HG03025 (cell line): Measurements from ENCODE around the gene GABBR2.
A peak's percentile ranks its signal among the peaks of the same experiment; 100 is the strongest.

Source experiments
- ATAC-seq: cut with Tn5 transposase; IDR thresholded peaks from one replicate; pipeline ENCODE4 v1.9.1; 2021; ENCODE audit warnings: mild to moderate bottlenecking, moderate library complexity; ENCODE audit not compliant: unreplicated experiment, low FRiP score

The GABBR2 gene

DNA sequence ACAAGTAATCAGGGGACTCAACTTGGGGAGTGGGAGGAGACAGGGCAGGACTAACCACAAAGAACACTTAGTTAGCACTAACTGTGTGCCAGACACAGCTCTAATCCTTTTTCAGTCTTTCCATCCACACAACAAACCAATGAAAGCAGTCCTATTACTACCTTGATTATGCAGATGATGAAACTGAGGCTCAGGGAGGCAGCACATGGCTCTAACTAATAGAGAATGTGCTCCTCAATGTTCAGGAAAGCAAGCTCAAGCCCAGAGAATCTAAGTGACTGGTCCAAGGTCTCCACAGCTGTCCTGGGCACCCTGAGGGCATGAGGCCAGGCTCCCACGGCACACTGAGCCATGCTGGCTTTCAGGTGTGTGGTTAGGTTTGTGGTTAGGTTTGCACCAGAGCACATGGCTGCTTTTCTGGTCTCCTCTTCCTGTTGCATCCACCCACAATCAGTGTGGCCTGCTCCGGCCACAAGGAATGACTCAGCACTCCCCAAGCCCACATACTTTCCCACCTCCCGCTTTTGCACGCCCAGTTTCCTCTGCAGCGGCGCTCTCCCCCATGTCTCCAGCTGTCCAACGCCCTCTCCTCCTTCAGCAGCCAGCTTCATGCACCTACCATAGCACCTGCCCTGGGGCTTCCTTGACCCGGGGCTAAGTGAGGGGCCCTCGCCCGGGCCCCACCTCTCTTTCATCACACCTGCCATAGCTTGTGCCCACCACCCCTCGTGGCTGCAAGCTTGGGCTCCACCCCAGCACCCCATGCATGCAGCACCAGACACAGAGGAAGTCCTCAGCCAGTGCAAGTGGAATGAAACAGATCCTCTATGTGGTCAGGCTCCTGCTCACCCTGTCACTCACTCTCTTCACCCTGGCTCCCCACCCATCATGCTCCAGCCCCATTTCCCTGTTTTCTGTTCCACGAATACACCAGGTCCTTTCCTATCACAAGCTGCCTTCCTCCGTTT lies 133.1 kb downstream of the GABBR2 start:
- peak; percentile 76 for ATAC-seq

DNA sequence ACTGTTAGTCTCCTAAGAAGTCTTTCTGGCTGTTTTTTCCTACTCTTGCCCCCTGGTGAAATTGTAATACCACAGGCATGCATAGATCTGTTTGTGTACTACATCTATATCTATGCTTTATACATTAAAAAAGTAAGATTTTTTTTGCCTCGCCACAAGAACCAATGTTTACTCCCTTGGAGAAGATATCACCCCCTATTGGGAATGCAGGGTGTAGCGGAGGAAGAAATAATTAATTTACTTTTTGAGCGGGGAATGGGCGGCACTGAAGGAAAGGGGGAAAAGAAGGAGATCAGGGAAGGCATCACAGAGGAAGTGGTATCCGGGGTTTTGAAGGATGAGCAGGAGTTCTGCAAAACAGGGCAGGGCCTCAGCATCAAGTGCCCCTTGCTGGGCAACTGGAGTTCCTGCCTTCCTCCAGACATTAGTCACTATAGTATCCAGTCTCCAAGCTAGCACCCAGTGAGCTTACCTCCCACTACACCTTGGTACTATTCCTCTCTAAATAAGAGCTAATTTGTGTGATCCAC lies 134.9 kb downstream of the GABBR2 start:
- ATAC-seq = no peak

DNA sequence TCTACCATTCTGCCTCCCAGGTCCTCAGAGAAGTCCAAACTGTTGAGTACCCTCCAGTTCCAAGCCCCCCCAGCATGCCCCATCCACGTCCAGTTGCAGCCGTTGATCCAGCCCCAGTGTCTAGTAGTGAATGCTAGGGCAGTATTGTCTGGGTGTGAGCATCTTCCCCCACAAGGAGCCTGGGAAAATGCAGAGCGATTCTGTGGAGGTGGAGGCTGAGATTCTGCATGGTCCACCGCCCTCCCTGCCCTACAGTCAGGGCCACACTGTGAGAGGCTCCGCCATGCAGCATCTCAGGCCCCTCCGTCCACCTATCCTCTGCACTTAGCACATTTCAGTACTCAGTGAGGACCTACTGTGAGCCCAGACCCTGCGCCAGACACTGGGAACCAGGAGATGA lies 135.9 kb downstream of the GABBR2 start:
- no peak for ATAC-seq

DNA sequence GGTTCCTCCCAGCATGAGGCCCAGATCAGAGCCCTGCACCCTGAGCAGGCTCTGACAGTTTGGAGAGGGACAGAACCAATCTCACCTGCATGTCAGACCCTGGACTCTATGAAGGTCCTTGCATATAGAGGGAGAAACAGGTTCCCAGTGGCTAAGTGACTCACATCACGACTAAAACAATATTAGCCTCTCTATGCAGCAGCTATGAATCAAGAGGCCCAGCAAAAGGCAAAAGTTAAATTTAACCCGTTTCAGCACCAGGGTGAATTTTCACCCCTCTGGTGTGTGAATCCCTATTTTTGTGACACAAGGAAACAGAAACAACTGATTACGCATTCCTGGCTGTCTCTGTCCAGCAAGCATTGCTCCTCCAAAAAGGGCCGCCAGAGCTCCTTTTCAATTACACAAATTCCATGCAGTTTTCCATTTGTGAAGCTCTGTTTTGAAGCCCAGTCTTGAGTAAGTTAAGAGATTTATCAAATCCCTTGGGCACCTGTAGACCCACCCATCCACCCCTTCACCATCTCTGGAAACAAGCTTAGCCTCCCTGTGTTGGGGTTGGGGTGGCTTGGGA lies 136.6 kb downstream of the GABBR2 start:
- ATAC-seq = no peak

DNA sequence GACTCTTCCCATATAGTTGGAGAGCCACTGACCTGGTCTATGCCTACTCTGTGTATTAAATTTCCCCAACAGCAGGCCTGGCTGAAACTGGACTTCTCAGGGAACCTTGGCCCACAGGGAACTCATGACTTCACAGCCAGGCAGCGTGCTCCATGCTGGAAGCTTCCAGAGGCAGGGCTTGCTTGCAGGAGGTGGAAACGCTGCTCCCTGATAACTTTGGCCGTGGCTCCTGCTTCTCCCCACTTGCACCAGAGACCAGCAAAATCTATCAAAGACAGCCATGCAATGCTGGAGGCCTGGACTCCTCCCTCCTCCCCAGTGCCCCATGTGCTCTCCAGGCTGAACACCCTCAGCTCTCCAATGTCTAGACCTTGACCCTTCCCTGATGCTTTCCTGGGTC lies 137.1 kb downstream of the GABBR2 start:
- ATAC-seq = no peak

DNA sequence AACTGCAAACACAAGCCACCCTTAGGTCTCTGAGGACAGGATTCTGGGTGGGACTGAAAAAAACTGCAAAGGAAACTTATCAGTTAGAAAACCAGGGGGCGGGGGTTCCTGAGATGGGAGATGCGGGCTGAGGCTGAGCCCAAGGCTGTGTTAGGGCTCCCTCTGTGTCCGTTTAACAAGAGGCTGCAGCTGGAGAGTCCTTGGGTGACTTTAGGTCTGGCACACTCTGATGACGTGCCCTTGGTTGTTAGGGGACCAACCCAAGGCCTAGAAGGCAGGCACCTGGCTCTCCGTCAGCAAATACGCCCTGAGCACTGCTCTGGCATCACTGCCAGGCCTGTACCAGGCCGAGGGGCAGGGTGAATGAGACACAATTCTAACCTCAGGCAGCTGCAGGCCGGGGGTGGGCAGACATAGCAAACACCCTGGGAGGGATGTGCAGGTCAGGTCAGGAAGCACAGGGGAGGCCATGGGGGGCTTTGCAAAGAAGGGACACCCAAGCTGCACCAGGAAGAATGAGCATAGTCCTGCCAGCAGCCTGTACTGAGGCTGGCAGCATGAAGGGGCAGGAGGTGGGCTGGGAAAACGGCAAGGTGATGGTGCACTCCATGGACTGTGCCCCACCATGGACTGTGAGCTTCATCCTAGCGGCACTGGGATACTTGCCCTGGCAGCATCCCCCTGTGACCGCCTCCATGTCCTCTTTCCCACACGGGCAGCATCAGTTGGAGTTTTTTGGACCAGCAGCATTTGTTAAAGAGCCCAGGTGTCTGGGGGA lies 137.9 kb downstream of the GABBR2 start:
- ATAC-seq = no peak

DNA sequence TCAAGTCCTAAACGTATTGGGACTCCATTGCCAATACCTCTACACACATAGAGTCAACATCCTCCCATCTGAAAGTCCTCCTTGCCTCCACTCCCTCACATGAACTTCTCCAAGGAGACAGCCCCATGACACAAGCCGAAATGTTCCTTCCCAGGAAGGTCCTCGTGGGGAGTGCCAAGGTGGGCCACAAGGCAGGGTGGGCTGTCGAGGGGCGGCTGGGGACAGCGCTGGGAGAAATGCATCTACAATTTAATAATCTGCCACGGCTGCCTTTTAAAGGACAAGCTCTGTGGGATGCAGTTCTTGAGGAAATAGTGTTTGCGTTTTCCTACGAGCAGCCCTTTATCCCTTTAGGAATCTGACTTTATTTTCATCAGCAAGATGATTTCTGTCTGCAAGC lies 138.7 kb downstream of the GABBR2 start:
- ATAC-seq = no peak

DNA sequence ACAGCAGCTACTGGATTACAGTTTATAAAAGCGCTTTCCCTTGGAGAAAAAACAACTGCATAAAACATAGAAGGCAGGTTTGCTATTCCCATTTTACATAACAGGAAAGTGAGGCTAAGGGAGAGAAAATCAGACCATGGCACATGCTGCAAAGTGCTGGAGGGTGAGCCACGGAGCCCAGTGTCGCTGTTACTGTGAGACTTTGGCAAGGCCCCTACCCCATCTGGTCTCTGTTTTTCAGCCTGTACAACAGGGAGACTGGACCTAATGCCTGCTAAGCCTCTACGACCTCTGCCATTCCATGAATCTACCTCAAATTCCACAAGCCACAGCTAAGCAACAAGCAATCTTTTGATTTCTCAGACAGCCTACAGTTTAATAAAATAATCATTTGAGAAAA lies 139.2 kb downstream of the GABBR2 start:
- ATAC-seq = no peak

DNA sequence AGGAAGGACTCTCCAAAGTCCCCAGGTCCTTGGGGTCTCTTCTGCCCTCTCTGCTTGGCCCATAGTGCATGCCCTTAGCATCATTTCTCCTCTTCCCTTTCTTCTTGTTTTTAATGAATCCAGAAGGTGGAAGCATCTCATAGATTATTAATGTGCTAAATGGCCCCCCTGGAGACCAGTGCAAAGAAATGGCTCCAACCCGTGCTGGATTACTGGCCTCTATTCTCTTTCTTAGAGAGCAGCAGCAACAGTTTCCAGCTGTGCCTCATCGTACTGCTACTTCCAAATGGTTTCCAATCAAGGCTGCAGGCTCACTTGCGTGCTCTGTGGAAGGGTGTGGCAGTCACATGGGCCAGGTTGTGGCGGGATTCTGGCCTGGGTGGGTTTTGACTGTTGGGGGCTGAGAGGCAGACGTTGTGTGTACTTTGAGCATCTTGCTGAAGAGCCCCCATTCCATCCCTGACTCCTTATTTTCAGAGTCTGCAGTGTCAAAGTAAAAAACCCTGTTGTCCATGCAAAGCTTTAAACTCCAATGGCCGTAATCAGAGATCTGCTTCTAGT lies 139.7 kb downstream of the GABBR2 start:
- ATAC-seq = no peak

DNA sequence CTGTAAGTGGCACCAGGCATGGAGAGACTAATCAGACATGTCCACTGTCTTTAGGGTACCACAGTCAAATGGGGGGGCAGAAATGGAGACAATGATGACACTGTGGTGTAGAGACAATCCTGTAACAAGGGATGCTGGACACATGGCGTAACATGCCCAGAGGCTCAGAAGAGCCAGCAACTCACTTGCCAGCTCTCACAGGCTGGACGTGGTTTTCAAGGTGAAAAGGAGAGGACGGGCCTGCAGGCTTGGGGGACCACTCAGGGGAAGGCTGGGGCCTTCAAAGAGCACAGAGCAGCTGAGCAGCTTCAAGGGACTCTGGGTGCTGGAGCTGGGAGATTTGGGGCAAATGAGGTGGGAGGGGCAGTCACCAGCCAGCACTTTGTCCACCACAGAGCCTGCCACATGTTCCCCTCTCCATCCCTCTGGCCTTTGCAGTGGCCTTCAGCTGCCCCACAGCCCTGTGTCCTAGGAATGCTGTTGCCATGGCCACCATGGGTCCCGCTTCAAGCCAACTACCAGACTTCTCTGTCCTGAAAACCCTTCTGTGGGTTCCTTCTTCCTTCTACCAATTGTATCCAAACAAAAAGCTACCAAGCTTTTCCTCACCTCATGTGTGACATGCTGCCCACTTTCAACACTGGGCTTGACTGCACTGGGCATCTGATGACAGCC lies 140.4 kb downstream of the GABBR2 start:
- ATAC-seq = no peak

DNA sequence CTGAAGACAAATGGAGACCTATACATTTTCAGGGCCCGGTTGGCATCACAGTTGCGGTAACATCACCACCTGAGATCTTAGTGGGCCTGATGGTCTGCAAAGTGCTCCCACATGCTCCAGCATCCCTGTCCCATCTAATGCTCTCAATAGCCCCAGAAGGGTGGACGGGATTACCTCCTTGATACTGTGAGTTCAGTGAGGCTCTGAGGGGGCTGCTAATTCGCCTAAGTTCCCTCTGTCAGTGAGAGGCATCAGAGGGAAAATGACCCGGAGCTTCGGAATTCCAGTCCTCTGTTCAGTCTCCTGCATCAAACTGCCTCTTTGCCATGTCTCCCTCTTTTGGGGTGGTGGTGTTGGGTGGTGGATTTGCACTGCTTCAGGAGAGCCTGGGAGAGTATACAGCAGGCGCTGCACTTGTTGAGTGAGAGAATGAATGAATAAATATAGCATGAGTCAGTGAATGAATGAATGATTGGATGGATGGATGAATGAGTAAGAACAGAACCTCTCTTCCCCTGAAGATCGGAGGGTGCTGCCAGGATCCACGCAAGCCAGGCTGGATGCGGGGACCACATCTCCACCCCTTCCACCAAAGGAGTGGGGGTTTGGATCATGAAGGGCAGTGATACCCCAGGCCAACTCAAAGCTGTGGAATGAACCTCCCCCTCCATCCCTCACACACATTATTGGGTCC lies 141.0 kb downstream of the GABBR2 start:
- no peak for ATAC-seq

DNA sequence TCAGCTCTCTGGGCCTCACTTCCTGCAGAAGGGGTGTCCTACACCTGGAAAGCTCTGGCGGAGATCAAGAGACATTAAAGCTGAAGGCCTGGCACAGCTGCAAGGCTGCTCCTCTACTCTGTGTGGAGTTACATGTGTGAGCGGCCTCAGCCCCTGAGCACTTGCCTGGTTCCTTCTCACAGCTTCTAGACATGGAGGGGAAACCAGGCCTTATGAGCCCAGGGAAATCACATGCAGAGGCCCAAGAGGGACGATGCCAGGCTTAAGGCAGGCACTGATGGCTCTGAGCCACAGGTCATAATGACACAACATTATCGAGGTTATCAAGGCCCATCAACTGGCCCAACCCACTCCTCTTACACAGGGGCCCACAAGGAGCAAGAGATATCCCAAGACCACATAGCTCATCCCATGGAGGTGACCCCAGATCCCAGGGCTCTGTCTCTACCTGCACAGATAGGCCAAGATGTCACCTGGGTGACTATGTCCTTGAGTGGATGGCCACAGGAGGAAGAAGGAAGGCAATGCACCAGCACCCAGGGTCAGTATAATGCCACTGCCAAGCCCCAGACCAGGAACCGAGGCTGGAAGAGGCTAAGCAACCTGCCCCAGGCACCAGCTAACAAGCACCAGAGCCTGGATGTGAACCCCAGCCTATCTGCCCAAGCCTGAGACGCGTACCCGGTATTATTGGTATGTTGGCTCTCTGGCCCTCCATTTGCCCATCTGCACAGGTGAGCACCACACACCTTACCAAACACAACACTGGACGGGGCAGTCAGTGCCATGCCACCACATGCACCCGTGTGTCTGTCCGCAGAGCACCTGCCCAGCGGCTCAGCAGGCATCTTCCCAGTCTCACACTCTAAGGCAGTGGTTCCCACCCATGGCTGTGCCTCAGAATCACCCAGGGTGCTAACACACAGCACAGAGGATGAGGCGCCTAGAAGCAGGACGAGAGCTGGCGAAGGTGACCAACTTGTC lies 143.3 kb downstream of the GABBR2 start:
- ATAC-seq = no peak

DNA sequence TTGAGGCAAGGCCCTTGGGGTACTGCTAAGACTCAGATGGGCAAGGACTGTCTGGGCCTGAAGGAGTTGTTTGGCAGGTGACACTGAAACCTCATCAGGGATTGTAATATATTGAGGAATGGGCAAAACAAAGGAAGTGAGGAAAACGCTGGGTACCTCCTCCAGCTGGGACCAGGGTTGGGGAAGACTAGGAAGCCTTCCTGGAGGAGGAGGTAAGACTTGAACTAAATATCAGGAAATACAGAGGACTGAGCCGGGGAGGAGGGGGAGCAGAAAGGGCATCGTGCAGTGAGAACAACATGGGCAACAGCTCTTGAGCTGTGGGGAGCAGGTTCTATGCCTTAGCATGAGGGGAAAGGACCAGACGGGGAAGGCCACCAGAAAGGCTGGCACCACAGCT lies 144.0 kb downstream of the GABBR2 start:
- no peak for ATAC-seq

DNA sequence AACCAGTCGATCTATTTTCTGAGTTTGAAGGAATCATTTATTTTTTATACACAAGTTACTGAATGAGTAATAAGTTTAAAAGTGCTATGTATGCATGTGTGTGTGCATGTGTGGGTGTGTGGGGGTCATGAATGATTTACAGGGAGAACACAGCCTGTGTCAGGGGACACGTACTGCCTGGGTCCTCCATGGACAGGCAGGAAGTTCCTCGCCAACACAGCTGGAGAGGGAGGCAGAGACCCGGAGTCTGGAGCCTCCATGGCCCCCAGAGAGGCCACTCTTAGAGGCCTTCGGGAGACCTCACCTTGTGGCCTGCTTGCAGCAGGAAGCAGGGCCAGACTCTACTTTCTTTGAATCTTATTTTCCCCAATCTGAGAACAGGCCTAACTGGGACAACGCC lies 144.7 kb downstream of the GABBR2 start:
- no peak for ATAC-seq

DNA sequence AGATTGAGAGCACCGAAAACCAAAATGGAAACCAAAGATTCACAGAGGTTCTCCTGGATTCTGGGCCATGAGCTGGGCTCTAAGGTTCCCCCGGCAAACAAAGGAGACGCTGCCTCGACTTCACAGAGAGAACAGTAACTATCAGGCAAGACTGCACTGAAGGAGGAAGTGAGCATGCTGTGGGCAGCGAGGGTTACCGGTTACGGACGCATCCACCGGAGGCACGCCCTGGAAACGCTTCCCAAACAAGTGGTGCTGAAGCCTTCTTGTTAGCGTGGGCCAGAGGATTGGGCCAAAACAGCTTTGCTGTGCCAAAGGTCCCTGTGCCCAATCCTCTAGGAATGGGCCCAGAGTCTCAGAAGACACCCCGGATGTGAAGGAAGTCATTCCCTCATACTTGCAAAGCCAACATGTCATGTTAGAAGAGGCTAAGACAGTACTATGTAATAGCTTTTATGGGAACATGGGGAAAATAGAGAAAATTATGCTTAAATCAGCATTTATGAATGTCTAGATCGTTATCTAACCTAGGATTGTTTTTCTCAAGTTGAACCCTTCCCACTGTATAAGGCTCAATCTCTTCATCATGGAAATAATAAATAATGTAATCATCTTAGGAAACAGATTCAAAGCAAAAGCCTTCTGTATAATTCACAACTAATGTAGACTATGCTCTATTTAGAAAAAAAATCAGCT lies 145.4 kb downstream of the GABBR2 start:
- ATAC-seq = no peak

DNA sequence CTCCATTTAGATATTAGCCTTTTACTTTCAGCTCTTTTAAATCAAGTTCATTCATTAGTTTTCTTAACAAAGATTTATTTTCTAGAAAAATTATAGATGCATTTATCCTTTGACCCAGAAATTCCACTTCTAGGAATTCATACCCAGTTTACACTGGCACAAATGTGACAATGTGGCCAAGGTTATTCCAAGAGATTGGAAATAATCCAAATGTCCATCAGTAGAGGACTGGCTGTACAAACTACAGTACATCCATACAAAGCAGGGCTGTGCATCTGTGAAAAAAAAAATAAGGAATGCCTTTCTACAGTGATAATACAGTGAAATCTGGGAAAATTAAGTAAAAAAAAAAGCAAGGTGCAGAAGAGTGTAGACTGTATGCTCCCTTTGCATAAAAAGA lies 149.2 kb downstream of the GABBR2 start:
- ATAC-seq = no peak

DNA sequence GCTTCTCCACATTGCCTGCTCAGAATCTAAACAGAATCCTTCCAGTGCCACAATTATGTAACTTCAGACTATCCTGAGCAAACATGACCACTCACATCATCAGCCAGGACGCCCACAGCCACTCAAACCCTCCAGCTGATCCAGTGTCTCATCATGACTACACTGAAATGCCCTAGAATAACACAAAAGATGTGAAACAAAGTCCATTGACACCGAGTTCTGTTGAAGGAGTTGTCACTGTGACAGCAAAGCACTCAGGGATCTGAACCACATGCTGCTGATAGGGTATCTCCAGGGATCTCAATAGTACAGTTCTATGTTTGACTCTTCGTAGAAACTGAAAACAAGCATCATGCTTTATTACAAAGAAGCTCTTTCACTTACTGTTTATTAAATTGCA lies 150.2 kb downstream of the GABBR2 start:
- no peak for ATAC-seq

DNA sequence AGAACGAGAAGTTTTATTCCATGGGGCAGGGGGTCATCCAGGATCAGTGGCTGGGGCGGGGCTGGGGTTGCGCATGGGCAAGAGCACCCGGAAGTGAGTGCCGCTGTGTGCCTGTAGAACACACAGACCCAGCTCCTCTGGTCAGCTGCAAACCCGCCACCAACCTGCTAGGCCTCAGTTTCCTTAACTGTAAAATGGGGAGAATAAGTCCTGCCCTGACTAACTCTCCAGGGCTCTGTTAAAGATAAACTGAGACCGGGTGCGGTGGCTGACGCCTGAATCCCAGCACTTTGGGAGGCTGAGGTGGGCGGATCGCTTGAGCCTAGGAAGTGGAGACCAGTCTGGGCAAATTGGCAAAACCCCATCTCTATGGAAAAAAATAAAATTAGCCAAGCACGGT lies 152.2 kb downstream of the GABBR2 start:
- ATAC-seq = no peak
